ENCODE measurements around the gene ITGBL1.

DNA sequence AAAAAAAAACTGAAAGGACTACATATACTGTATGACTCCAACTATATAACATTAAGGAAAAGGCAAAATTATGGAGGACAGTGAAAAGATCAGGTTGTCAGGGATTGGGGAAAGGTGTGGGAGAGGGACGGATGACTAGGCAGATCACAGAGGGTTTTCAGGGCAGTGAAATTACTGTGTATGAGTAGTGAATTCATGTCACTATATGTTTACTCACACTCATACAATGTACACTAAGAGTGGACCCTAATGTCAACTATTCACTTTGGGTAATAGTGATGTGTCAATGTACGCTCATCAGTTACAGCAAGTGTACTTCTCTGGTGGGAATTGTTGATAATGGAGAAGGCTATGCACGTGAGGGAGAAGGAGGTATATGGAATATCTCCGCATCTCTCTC is 144.3 kb downstream of the ITGBL1 start:
- TF ChIP-seq CTCF (IDR thresholded peaks at IDR 0.05) (no peak), POLR2A (IDR thresholded peaks at IDR 0.05) (no peak)
